Vagina (tissue), 2 donors: ENCODE data around the gene INTS6L.

Experiments used
- POLR2A ChIP-seq, 2 donors: fragments of 450-650 bp; IDR thresholded peaks; one replicate each; pipeline ENCODE4 v1.6.1; 2017; ENCODE audit warnings: antibody characterized with exemption in 2 of 2, mild to moderate bottlenecking in 2 of 2, moderate library complexity in 2 of 2
- POLR2AphosphoS5 ChIP-seq, 2 donors: sonication (generic); formaldehyde crosslinking; IDR thresholded peaks; one replicate each; pipeline ENCODE4 v1.9.0; 2017; ENCODE audit warnings: antibody characterized with exemption in 2 of 2, mild to moderate bottlenecking in 2 of 2, low read depth in 1 of 2; ENCODE audit not compliant: insufficient read depth in 1 of 2
- TF ChIP-seq, protein P1 (sequence below), 3 experiments: fragments of 450-650 bp in 2 of 3; fragments of 200-600 bp in 1 of 3; sonication (generic) in 1 of 3; IDR thresholded peaks; one replicate each; pipeline ENCODE4 v1.5.1; 2017 to 2019; ENCODE audit warnings: antibody characterized with exemption in 3 of 3, mild to moderate bottlenecking in 2 of 3, moderate library complexity in 2 of 3

DNA sequence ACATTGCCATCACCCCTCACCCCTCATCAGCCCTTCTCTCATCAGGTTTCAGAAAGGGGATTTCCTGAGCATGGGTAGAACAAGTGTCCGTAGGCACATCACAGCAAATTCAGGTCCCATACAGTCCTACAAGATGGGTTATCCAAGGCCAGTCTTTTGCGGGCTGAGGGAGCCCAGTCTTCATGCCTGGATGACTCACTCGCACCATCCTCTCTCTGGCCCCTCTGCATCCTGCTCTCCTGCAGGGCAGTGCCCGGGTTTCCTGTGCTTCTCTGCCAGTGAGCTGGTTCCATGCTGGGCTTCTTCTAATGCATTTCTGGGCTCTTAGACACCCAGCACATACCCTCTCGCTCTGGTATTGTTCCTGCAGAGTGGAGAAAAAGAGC lies 7.3 kb upstream of the INTS6L start:
- TF ChIP-seq, protein P1, sequence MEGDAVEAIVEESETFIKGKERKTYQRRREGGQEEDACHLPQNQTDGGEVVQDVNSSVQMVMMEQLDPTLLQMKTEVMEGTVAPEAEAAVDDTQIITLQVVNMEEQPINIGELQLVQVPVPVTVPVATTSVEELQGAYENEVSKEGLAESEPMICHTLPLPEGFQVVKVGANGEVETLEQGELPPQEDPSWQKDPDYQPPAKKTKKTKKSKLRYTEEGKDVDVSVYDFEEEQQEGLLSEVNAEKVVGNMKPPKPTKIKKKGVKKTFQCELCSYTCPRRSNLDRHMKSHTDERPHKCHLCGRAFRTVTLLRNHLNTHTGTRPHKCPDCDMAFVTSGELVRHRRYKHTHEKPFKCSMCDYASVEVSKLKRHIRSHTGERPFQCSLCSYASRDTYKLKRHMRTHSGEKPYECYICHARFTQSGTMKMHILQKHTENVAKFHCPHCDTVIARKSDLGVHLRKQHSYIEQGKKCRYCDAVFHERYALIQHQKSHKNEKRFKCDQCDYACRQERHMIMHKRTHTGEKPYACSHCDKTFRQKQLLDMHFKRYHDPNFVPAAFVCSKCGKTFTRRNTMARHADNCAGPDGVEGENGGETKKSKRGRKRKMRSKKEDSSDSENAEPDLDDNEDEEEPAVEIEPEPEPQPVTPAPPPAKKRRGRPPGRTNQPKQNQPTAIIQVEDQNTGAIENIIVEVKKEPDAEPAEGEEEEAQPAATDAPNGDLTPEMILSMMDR (IDR thresholded peaks at IDR 0.05) = no peak
- no peak for TF ChIP-seq POLR2AphosphoS5 (IDR thresholded peaks at IDR 0.05; ENCODE audit: insufficient read depth in 1 of 2, low read depth in 1 of 2)
- TF ChIP-seq POLR2A (IDR thresholded peaks at IDR 0.05) = no peak
